IPS DF 6.9 (cell line): ENCODE results near the gene CDC37L1.
"Not testable (repeated sequence)": the region's sequence is repeated elsewhere in the genome, so short reads cannot be mapped to it uniquely, and the experiment has no call there.

Experiments
- DNase-seq: peaks from one replicate; pipeline ENCODE4 v3.0.0-alpha.2; 2013; ENCODE audit warnings: low read depth, low spot score
- H3K27ac ChIP-seq: one replicate; pipeline ENCODE4 v1.5.1; 2013; ENCODE audit warnings: low read length, control low read depth
- H3K27me3 ChIP-seq: 2 replicates; pipeline ENCODE4 v1.6.1; 2013; ENCODE audit warnings: mild to moderate bottlenecking, low read length; ENCODE audit not compliant: control insufficient read depth, insufficient read depth
- H3K36me3 ChIP-seq: 2 replicates; pipeline ENCODE4 v1.6.1; 2013; ENCODE audit warnings: low read length; ENCODE audit not compliant: control insufficient read depth, insufficient read depth
- H3K4me1 ChIP-seq: 2 replicates; pipeline ENCODE4 v1.6.1; 2013; ENCODE audit warnings: low read length; ENCODE audit not compliant: control insufficient read depth, insufficient read depth
- H3K4me3 ChIP-seq: 2 replicates; pipeline ENCODE4 v1.5.1; 2013; ENCODE audit warnings: mild to moderate bottlenecking, low read length
- H3K9me3 ChIP-seq: 2 replicates; pipeline ENCODE4 v1.6.1; 2013; ENCODE audit warnings: low read length, inconsistent platforms; ENCODE audit not compliant: control insufficient read depth, insufficient read depth
- WGBS: extraction: QIAGEN DNeasy Blood & Tissue Kit; methylation state at CpG from one replicate; pipeline ENCODE4 v1.1.7; 2013; ENCODE audit warnings: mixed read lengths, missing lambda C conversion rate; ENCODE audit not compliant: insufficient read length, insufficient coverage; 5-methylcytosine and 5-hydroxymethylcytosine counted together

Gene CDC37L1

DNA sequence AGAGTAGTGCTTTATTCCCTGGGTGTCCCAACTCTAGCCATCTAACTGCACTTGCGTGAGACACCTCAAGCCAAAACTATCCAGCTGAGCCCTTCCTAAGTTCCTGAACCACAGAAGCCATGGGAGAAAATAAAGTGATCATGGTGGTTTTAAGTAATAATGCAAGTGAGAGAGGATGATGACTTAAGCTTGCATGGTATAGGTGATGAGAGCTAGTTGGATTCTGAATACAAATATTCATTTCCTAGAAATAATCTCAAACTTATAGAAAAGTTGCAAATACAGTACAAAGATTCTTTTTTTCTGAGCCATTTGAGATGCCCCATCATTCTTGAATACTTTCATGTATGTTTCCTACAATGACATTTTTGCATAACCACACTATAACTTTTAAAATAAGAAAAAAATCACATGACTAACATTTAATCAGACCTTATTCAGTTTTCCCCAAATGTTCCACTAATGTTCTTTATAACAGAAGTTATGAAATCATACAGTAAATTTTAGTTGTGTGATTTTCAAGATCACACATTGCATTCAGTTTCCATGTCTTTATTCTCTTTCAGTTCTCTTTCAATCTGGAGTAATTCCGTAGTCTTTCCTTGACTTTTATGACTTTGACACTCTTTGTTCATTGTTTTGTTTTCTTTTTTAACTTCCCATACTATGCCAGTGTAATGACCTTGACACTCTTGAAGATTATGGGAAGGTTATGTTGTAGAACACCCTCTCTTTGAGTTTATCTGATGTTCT is 67.1 kb downstream of the CDC37L1 start:
- H3K27me3 ChIP-seq, result no peaks in the 10 kb centered on the region
- no peak overlapping the region for H3K4me3 ChIP-seq
- no CpG with 5 or more reads among the region's 2 CpGs for WGBS
- no peaks in the 10 kb centered on the region for H3K9me3 ChIP-seq
- no peak for DNase-seq
- no peak overlapping the region for H3K27ac ChIP-seq
- no peaks in the 10 kb centered on the region for H3K4me1 ChIP-seq
- no peaks in the 10 kb centered on the region for H3K36me3 ChIP-seq

- H3K4me3 ChIP-seq, result no peak overlapping the region
- H3K36me3 ChIP-seq, result no peaks in the 10 kb centered on the region
- WGBS, result no CpG with 5 or more reads among the region's 5 CpGs
- no peaks in the 10 kb centered on the region for H3K27me3 ChIP-seq
- H3K4me1 ChIP-seq, result no peaks in the 10 kb centered on the region
- no peak for DNase-seq
- no peak overlapping the region for H3K27ac ChIP-seq
- H3K9me3 ChIP-seq, result no peaks in the 10 kb centered on the region
Observed at GRCh38 chr9:4748612-4749011, 69.2 kb downstream of the CDC37L1 start.

GRCh38 chr9:4750023-4750673 is 70.8 kb downstream of the CDC37L1 start:
- H3K9me3 ChIP-seq, result no peaks in the 10 kb centered on the region
- no peak for DNase-seq
- H3K4me1 ChIP-seq, result no peaks in the 10 kb centered on the region
- no peaks in the 10 kb centered on the region for H3K27me3 ChIP-seq
- H3K27ac ChIP-seq, result no peak overlapping the region
- no CpG with 5 or more reads among the region's 8 CpGs for WGBS
- no peak overlapping the region for H3K4me3 ChIP-seq
- no peaks in the 10 kb centered on the region for H3K36me3 ChIP-seq

- not testable (repeated sequence) for DNase-seq, H3K27me3 ChIP-seq, H3K36me3 ChIP-seq, H3K4me3 ChIP-seq, H3K9me3 ChIP-seq, H3K4me1 ChIP-seq, H3K27ac ChIP-seq
Observed at GRCh38 chr9:4754530-4754929, 75.2 kb downstream of the CDC37L1 start.

DNA sequence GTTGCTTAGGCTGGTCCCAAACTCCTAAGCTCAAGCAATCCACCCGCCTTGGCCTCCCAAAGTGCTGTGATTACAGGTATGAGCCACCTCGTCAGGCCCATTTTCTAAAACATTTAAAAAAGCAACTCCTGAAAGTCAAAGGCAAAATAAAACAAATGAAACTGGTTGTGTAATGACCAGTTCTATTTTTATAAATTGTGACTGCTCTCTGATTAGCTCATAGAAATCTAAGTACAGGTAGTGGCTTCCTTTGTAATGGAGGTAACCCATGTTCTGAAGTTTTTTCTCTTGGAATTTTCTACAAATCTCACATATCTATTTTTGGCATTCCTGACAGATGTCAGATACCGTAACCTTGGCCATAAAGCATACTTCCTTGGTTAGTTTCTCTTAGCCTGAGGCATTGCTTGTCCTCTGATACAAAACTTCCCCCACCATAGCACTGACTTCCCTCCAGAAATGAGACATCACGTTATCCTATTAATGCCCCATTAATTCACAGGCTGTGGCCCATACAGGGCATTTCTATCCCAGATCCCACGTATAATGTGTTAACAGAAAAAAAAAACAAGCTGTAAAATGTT is 75.7 kb downstream of the CDC37L1 start:
- WGBS, result no CpG with 5 or more reads among the region's 5 CpGs
- no peak for DNase-seq
- H3K4me3 ChIP-seq, result no peak overlapping the region
- no peak overlapping the region for H3K27ac ChIP-seq
- H3K4me1 ChIP-seq, result no peaks in the 10 kb centered on the region
- no peaks in the 10 kb centered on the region for H3K36me3 ChIP-seq
- H3K27me3 ChIP-seq, result no peaks in the 10 kb centered on the region
- no peaks in the 10 kb centered on the region for H3K9me3 ChIP-seq

GRCh38 chr9:4756420-4756819 is 77.1 kb downstream of the CDC37L1 start:
- DNase-seq, result no peak
- WGBS, result no CpG with 5 or more reads among the region's 4 CpGs
- H3K9me3 ChIP-seq, result no peaks in the 10 kb centered on the region

More at GRCh38 chr9:4756420-4756819, 77.1 kb downstream of the CDC37L1 start:
- Histone ChIP-seq H3K4me3 (no peak overlapping the region), H3K4me1 (no peaks in the 10 kb centered on the region), H3K27me3 (no peaks in the 10 kb centered on the region), H3K36me3 (no peaks in the 10 kb centered on the region), H3K27ac (no peak overlapping the region)
